Occipital lobe (tissue), 1 donor: Measurements from ENCODE around the gene SERTAD4. TPM values are rescaled to one million over a fixed set of nuclear protein-coding genes. Genes with fewer than 3 reads are reported as not detected.

ENCODE experiments used
- total RNA-seq: library from RNA; depleted of rRNA; stranded (reverse); fragments of >200 nt; gene quantifications from one replicate; pipeline ENCODE4 v1.2.3, GENCODE V29; 2014

The SERTAD4 gene
- total RNA-seq, 1 donor from 2014 or later, result 3.6 TPM

Other genes starting within 250 kb of the SERTAD4 start
- 2.0 TPM for gene HHAT, start 96.1 kb downstream of the SERTAD4 start, total RNA-seq